GM15510 (cell line): ENCODE results near the gene WBP2NL.

ENCODE experiments used
- POLR2A ChIP-seq: IDR thresholded peaks from 3 replicates; pipeline ENCODE4 v1.6.1; 2011; ENCODE audit warnings: borderline replicate concordance; ENCODE audit not compliant: insufficient read length; ENCODE audit errors: extremely low read depth

WBP2NL gene

GRCh38 chr22:42050641-42051180, 52.1 kb downstream of the WBP2NL start:
- TF ChIP-seq POLR2A, result no peak

DNA sequence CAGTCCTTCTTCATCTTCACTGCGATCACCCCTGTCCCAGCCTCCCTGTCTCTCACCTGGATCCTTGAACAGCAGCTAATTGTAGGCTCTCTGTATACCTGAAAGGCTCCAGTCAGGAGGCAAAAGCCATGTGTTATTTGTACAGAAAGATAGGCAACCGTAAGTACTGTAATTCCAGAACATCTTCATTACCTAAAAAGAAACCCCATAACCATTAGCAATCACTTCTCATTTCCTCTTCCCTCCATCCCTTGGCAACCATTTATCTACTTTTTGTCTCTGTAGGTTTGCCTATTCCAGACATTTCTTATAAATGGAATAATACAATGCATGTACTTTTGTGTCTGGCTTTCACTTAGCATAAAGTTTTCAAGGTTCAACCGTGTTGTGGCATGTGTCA, 54.2 kb downstream of the WBP2NL start:
- no peak for TF ChIP-seq POLR2A

DNA sequence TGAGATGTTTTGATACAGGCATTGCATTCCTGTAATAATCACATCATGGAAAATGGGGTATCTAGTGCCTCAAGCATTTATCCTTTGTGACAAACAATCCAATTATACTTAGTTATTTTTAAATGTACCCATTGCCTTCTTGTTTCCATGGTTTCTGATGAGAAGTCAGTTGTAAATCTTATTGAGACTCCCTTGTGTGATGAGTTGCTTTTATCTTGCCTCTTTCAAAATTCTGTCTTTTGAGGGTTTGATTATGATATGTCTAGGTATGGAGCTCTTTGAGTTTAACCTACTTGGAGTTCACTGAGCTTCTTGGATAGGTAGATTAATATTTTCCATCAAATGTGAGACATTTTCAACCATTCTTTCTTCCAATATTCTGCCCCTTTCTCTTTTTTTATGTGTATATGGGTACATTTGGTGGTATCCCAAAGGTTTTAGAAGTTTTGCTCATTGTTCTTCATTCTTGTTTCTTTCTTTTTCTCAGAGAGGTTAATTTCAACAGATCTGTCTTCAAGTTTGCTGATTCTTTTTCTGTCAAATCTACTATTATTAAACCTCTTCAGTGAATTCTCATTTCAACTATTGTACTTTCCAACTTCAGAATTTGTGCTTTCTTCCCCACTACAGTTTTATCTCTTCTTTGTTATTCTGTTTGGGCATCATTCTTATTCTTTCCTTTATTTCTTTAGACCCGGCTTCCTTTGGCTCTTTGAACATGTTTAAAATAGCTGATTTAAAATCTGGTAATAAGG, 58.3 kb downstream of the WBP2NL start:
- TF ChIP-seq POLR2A, result no peak

DNA sequence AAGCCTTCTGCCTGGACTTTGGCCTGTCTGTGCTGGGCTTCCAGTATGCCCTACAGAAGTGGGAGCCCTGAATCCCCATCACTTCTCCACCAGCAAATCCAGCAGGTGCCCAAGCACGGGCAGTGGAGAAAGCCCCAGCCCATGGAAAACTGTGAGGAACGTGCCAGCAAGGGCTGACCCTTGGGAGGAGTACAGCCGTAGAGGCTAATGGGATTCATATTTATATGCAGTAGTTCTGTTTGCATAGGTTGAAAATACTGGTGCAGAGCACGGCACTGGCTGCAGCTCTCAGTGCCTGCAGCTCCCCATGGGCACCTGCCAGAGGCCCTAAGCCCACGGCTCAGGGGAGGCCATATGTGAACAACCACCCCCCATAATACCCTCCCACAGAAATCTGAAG, 61.9 kb downstream of the WBP2NL start:
- no peak for TF ChIP-seq POLR2A

- TF ChIP-seq POLR2A, result no peak
Measured at GRCh38 chr22:42061041-42061440, 62.5 kb downstream of the WBP2NL start.

- TF ChIP-seq POLR2A, result no peak
Measured at GRCh38 chr22:42062506-42063170, 64.0 kb downstream of the WBP2NL start.

- no peak for TF ChIP-seq POLR2A
Measured at GRCh38 chr22:42064629-42065028, 66.0 kb downstream of the WBP2NL start.

GRCh38 chr22:42065438-42066125, 67.0 kb downstream of the WBP2NL start:
- no peak for TF ChIP-seq POLR2A

- no peak for TF ChIP-seq POLR2A
Measured at GRCh38 chr22:42066126-42066761, 67.7 kb downstream of the WBP2NL start.

DNA sequence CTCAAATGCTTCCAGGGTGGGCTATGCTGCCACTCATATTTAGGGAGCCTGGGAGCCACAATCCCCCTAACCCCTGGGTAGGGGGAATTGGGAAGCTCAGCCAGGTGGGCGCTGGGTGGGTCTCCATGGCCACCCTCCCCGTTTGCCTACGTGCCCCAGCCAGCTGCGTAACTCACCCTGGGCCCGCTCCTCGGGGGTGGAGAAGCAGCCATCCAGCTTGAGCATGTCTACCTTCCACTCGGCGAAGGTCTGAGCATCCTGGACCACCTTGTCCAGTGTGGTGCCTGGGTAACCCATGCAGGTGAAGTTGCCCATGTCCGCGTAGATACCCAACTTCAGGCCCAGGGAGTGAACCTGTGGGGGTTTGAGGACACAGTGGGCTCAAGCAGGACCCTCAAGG, 68.3 kb downstream of the WBP2NL start:
- no peak for TF ChIP-seq POLR2A

DNA sequence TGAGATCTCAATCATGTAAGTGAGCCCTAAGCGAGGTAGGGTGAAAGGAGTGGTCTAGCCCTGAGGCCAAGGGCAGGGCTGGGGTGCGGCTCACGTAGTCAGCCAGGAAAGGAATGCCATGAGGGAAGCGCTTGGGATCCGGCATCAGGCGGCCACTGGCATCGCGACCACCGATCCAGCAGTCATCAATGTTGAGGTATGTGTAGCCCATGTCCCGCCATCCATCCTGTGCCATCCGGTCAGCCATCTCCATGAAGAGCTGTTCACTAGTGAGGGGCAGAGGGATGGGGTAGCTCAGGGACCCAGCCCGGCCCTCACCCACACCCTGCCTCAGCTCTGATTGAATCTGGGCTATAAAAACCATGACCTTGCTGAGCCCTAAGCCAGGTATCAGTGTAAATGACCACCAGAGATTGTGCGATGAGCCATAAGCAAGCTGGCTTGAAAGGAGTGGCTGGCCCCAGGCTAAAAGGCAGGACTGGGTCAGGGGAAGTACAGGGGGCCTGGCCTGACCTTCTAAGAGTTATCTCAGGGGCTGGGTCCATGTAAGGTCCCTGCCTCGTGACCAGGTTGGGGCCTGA, 69.2 kb downstream of the WBP2NL start:
- TF ChIP-seq POLR2A, result no peak

DNA sequence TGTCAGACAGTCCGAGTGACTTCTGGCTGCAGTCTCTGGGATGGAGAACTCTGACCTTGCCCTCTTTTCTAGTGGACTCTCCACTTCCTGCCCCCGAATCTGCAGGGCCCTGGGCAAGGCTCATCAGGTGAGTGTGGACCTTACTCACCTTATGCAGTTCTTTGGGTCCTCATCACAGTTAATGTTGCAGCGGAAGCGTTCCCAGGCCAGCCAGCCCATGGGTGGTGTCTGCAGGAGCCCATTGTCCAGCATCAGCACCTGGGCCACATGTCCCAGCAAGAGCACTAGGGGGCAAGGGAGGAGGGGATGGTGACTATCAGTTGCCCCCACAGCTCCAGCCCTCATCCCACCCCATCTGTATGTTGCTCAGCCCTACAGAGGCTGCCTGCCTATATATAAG, 69.7 kb downstream of the WBP2NL start:
- no peak for TF ChIP-seq POLR2A

- no peak for TF ChIP-seq POLR2A
Measured at GRCh38 chr22:42069801-42070516, 71.4 kb downstream of the WBP2NL start.
